Measurements from ENCODE around the gene GPX1.

Gene GPX1

GRCh38 chr3:49311283-49311682 lies 46.9 kb downstream of the GPX1 start:
- no peak for DNase-seq (ENCODE audit: low read depth)

GRCh38 chr3:49310677-49311076 lies 47.5 kb downstream of the GPX1 start:
- no peak for DNase-seq (ENCODE audit: low read depth)

Data from activated T-cell treated with anti-CD3 and anti-CD28 coated beads for 24 hours (primary cell).